H1 (cell line): Measurements from ENCODE around the gene OR56B4. TPM values are rescaled to one million over a fixed set of nuclear protein-coding genes. Genes with fewer than 3 reads are reported as not detected.
"Not testable (repeated sequence)": the region's sequence is repeated elsewhere in the genome, so short reads cannot be mapped to it uniquely, and the experiment has no call there.

ENCODE experiments used
- CTCF ChIA-PET: fragments of 300-600 bp; sonication (Branson Sonifier 250); formaldehyde crosslinking; loops from one replicate; lab custom pipeline; 2021; ENCODE audit not compliant: partially characterized antibody; lab: Charles Lee
- POLR2A ChIA-PET: fragments of 300-600 bp; sonication (Branson Sonifier 250); formaldehyde crosslinking; loops from one replicate; lab custom pipeline; 2021; ENCODE audit warnings: inconsistent platforms; ENCODE audit not compliant: partially characterized antibody; lab: Charles Lee
- DNase-seq, 2 experiments: peaks; one replicate each; pipeline versions ENCODE4 v3.0.0 to v3.0.0-alpha.2; 2010 to 2022; ENCODE audit warnings: low spot score in 2 of 2, low read depth in 1 of 2, mixed read lengths in 1 of 2
- FAIRE-seq: peaks from 2 replicates; lab custom pipeline; 2011; peaks lifted over from hg19 to GRCh38; lab: Jason Lieb, UNC
- H2AFZ ChIP-seq: 2 replicates; pipeline ENCODE4 v1.8.1; 2012; ENCODE audit warnings: low read length, inconsistent platforms
- H2AK5ac ChIP-seq: 2 replicates; pipeline ENCODE4 v1.6.1; 2013; ENCODE audit warnings: low read depth, low read length
- H2BK120ac ChIP-seq: replicated peaks from 2 replicates; pipeline ENCODE3; 2013; ENCODE audit warnings: low read depth, low read length, inconsistent platforms
- H2BK12ac ChIP-seq: 2 replicates; pipeline ENCODE4 v1.6.1; 2013; ENCODE audit warnings: low read depth, low read length
- H2BK15ac ChIP-seq: 2 replicates; pipeline ENCODE4 v1.6.1; 2013; ENCODE audit warnings: low read length
- H2BK20ac ChIP-seq: 2 replicates; pipeline ENCODE4 v1.6.1; 2013; ENCODE audit warnings: low read length
- H2BK5ac ChIP-seq: 2 replicates; pipeline ENCODE4 v1.6.1; 2013; ENCODE audit warnings: low read depth, low read length
- H3K14ac ChIP-seq: 2 replicates; pipeline ENCODE4 v1.6.1; 2013; ENCODE audit warnings: inconsistent platforms; ENCODE audit not compliant: insufficient read length
- H3K18ac ChIP-seq: 2 replicates; pipeline ENCODE4 v1.6.1; 2013; ENCODE audit warnings: low read length; ENCODE audit errors: extremely low read depth
- H3K23ac ChIP-seq: 2 replicates; pipeline ENCODE4 v1.6.1; 2013; ENCODE audit warnings: inconsistent platforms; ENCODE audit not compliant: insufficient read length
- H3K23me2 ChIP-seq: 2 replicates; pipeline ENCODE4 v1.6.1; 2013; ENCODE audit warnings: low read depth, low read length
- H3K27ac ChIP-seq: 2 replicates; pipeline ENCODE4 v1.6.1; 2011; ENCODE audit warnings: low read depth, low read length, inconsistent platforms
- H3K27me3 ChIP-seq, 4 experiments: replicated peaks in 1 of 4; 1 replicate in 1 of 4; 2 replicates in 3 of 4; pipeline versions ENCODE4 v1.6.1 to v1.8.1; 2011 to 2013; ENCODE audit warnings: low read length in 3 of 4, mild to moderate bottlenecking in 3 of 4, inconsistent platforms in 2 of 4, mixed read lengths in 2 of 4, moderate library complexity in 1 of 4; ENCODE audit not compliant: control insufficient read depth in 3 of 4, insufficient read depth in 3 of 4; ENCODE audit errors: extremely low read depth in 1 of 4
- H3K36me3 ChIP-seq, 4 experiments: 2 replicates each; pipeline versions ENCODE4 v1.6.1 to v1.8.1; 2011 to 2013; ENCODE audit warnings: mild to moderate bottlenecking in 4 of 4, low read length in 3 of 4, moderate library complexity in 2 of 4, control low read depth in 1 of 4, inconsistent platforms in 1 of 4; ENCODE audit not compliant: insufficient read depth in 4 of 4, control insufficient read depth in 2 of 4
- H3K4ac ChIP-seq: replicated peaks from 2 replicates; pipeline ENCODE3; 2013; ENCODE audit warnings: low read length, low read depth, mixed read lengths, inconsistent platforms; ENCODE audit not compliant: insufficient read length
- H3K4me1 ChIP-seq, 4 experiments: replicated peaks in 1 of 4; 1 replicate in 1 of 4; 2 replicates in 3 of 4; pipeline versions ENCODE4 v1.6.1 to v1.8.1; 2011 to 2013; ENCODE audit warnings: low read length in 3 of 4, inconsistent platforms in 2 of 4, mixed read lengths in 1 of 4; ENCODE audit not compliant: insufficient read depth in 4 of 4, control insufficient read depth in 3 of 4
- H3K4me2 ChIP-seq, 2 experiments: 2 replicates each; pipeline versions ENCODE4 v1.6.1 to v1.8.1; 2011 to 2013; ENCODE audit warnings: low read depth in 2 of 2, low read length in 2 of 2, control low read depth in 1 of 2, inconsistent platforms in 1 of 2, mild to moderate bottlenecking in 1 of 2; ENCODE audit not compliant: insufficient read depth in 1 of 2
- H3K4me3 ChIP-seq, 4 experiments: fragments of 200-600, 300-600 bp in 1 of 4; sonication (generic), shearing (Covaris generic), sonication (Bioruptor Twin) in 1 of 4; 2 replicates each; pipeline versions ENCODE4 v1.5.1 to v1.8.1; 2011 to 2016; ENCODE audit warnings: low read length in 4 of 4, low read depth in 3 of 4, control low read depth in 2 of 4, inconsistent platforms in 2 of 4, mild to moderate bottlenecking in 2 of 4, mixed read lengths in 1 of 4, moderate library complexity in 1 of 4; ENCODE audit not compliant: insufficient read depth in 2 of 4; ENCODE audit errors: extremely low read depth in 1 of 4
- H3K56ac ChIP-seq: replicated peaks from 2 replicates; pipeline ENCODE3; 2013; ENCODE audit warnings: low read depth, mild to moderate bottlenecking, mixed read lengths, low read length, inconsistent platforms; ENCODE audit not compliant: insufficient read length
- H3K79me1 ChIP-seq: 2 replicates; pipeline ENCODE4 v1.6.1; 2013; ENCODE audit warnings: low read depth, low read length, control low read depth
- H3K79me2 ChIP-seq, 2 experiments: 2 replicates each; pipeline versions ENCODE4 v1.6.1 to v1.8.1; 2012 to 2013; ENCODE audit warnings: low read length in 2 of 2, mild to moderate bottlenecking in 2 of 2, inconsistent platforms in 1 of 2; ENCODE audit not compliant: insufficient read depth in 2 of 2, control insufficient read depth in 1 of 2
- H3K9ac ChIP-seq, 4 experiments: replicated peaks in 1 of 4; 1 replicate in 1 of 4; 2 replicates in 3 of 4; pipeline versions ENCODE4 v1.6.1 to v1.8.1; 2011 to 2013; ENCODE audit warnings: low read depth in 3 of 4, low read length in 3 of 4, control low read depth in 2 of 4, mild to moderate bottlenecking in 2 of 4, moderate library complexity in 2 of 4, inconsistent platforms in 1 of 4; ENCODE audit errors: extremely low read depth in 1 of 4
- H3K9me3 ChIP-seq, 2 experiments: 2 replicates each; pipeline versions ENCODE4 v1.6.1 to v1.8.1; 2012 to 2013; ENCODE audit warnings: mild to moderate bottlenecking in 2 of 2, moderate library complexity in 2 of 2, control low read depth in 1 of 2, inconsistent platforms in 1 of 2, low read depth in 1 of 2, low read length in 1 of 2, mixed read lengths in 1 of 2; ENCODE audit not compliant: insufficient read depth in 2 of 2
- H4K20me1 ChIP-seq, 2 experiments: replicated peaks in 1 of 2; 2 replicates each; pipeline versions ENCODE3 to v1.8.1; 2011 to 2013; ENCODE audit warnings: inconsistent platforms in 2 of 2, low read length in 2 of 2, mild to moderate bottlenecking in 1 of 2; ENCODE audit not compliant: insufficient read depth in 2 of 2, control insufficient read depth in 1 of 2
- H4K5ac ChIP-seq: 2 replicates; pipeline ENCODE4 v1.6.1; 2013; ENCODE audit warnings: low read length, low read depth, mixed read lengths, inconsistent platforms; ENCODE audit not compliant: insufficient read length
- H4K8ac ChIP-seq: 2 replicates; pipeline ENCODE4 v1.8.0; 2013; ENCODE audit warnings: mild to moderate bottlenecking, moderate library complexity, low read length, inconsistent platforms; ENCODE audit not compliant: insufficient read depth; ENCODE audit errors: extremely low read depth
- H4K91ac ChIP-seq: replicated peaks from 2 replicates; pipeline ENCODE3; 2013; ENCODE audit warnings: low read length, mixed read lengths, inconsistent platforms; ENCODE audit not compliant: insufficient read length
- WGBS, 2 experiments: shearing (Covaris generic) in 1 of 2; methylation state at CpG; one replicate each; pipeline versions ENCODE4 v1.1.6 to v1.1.7; 2013 to 2015; ENCODE audit warnings: low lambda C conversion rate in 2 of 2, mixed read lengths in 2 of 2, inconsistent platforms in 1 of 2, low coverage in 1 of 2, missing lambda C conversion rate in 1 of 2; ENCODE audit not compliant: insufficient replicate concordance in 2 of 2, insufficient coverage in 1 of 2, insufficient read length in 1 of 2; ENCODE audit errors: extremely low coverage in 1 of 2, missing lambda C conversion rate in 1 of 2; 5-methylcytosine and 5-hydroxymethylcytosine counted together
- polyA plus RNA-seq, 7 experiments: library from polyadenylated mRNA; depleted of rRNA in 3 of 7; stranded (reverse) in 5 of 7; unstranded in 2 of 7; fragments of >200 nt in 5 of 7; fragments of 200-250 nt in 2 of 7; gene quantifications; 1 replicate in 5 of 7; 2 replicates in 1 of 7; 4 replicates in 1 of 7; pipeline versions ENCODE4 v1.2.1 to v1.2.3, GENCODE V29; 2011 to 2013; ENCODE audit warnings: missing spikeins in 2 of 7, mixed read lengths in 2 of 7
- total RNA-seq: library from RNA; stranded (reverse); fragmentation: NEBNext Ultra II Directional; extraction: Animal tissue kit (Norgen Biotek cat#: 25700); gene quantifications from 2 replicates; pipeline ENCODE4 v1.2.1, GENCODE V29; 2021

OR56B4 gene
- total and polyA plus RNA-seq, 2 of the 8 experiments (the other 6 are each of a cell fraction or from before 2014, with no cell fraction given): not detected

- H3K4ac ChIP-seq, H3K23ac ChIP-seq, H3K14ac ChIP-seq, H2BK12ac ChIP-seq, H2BK120ac ChIP-seq, H3K79me2 ChIP-seq, H3K56ac ChIP-seq, H4K91ac ChIP-seq, H2BK20ac ChIP-seq, H3K9me3 ChIP-seq, H3K23me2 ChIP-seq, H4K20me1 ChIP-seq, H4K8ac ChIP-seq, H3K27me3 ChIP-seq, H3K36me3 ChIP-seq, H2BK15ac ChIP-seq, H3K4me1 ChIP-seq, H3K27ac ChIP-seq, H3K79me1 ChIP-seq, FAIRE-seq, H2AK5ac ChIP-seq, H3K18ac ChIP-seq, H2BK5ac ChIP-seq: not testable (repeated sequence)
- Histone ChIP-seq H3K4me3 (peak overlapping the region in 3 of 4 experiments; percentile 2 to 56 (median 47); a peak in 5 of 8 replicates), H3K4me2 (peak overlapping the region; percentile 38 to 67; a peak in 3 of 4 replicates), H4K5ac (peak overlapping the region; percentile 29), H2AFZ (peak overlapping the region; percentile 62), H3K9ac (peak overlapping the region in 1 of 4 experiments; percentile 75; a peak in 2 of 7 replicates)
- CTCF ChIA-PET: interaction anchor here (1.0 to 2.3 kb wide), 3 partner anchors 63 to 107 kb away, joined by 3 to 7 read pairs (median 4); no protein-coding TSS in a partner anchor
- 54% methylated on average over 14 of the region's 21 CpGs; no CpG with 5 or more reads in 1 of the 2 experiments for WGBS, 2 experiments
- POLR2A ChIA-PET: interaction anchor here (1.2 kb wide), 1 partner anchor 14 kb away, joined by 4 read pairs; no protein-coding TSS in a partner anchor
- peak in 1 of 2 experiments; percentile 53 for DNase-seq
These were observed 36.3 kb downstream of the OR56B4 start for GRCh38 chr11:6143737-6144136.
